C4-2B (cell line): ENCODE data around the gene BRICD5.

Experiments
- CTCF ChIP-seq: fragments of 450-650 bp; conservative IDR thresholded peaks from 2 replicates; pipeline ENCODE4 v1.5.1; 2017; ENCODE audit warnings: mild to moderate bottlenecking
- ZFX ChIP-seq: fragments of 450-650 bp; IDR thresholded peaks from 2 replicates; pipeline ENCODE4 v1.6.1; 2017

- TF ChIP-seq CTCF (no peak), ZFX (no peak)
Measured at GRCh38 chr16:2243781-2244180, 33.1 kb upstream of the BRICD5 start.
